C4-2B (cell line): ENCODE data around the gene PAQR6.

Experiments
- ZFX ChIP-seq: fragments of 450-650 bp; IDR thresholded peaks from 2 replicates; pipeline ENCODE4 v1.6.1; 2017
- TF ChIP-seq, protein P1 (sequence below): fragments of 450-650 bp; conservative IDR thresholded peaks from 2 replicates; pipeline ENCODE4 v1.5.1; 2017; ENCODE audit warnings: mild to moderate bottlenecking

DNA sequence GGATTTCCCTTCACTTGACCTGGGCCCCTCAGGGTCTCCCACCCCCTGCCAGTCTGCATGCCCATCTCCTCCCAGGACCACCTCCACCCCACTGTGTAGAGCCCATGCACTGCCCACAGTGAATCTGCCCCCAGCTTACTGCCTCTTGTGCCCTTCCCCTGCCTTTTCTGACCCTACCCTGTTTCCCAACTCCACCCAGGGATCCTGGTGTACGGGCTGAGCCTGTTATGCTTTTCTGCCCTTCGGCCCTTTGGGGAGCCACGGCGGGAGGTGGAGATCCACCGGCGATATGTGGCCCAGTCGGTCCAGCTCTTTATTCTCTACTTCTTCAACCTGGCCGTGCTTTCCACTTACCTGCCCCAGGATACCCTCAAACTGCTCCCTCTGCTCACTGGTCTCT lies 38.2 kb upstream of the PAQR6 start:
- TF ChIP-seq, protein P1, sequence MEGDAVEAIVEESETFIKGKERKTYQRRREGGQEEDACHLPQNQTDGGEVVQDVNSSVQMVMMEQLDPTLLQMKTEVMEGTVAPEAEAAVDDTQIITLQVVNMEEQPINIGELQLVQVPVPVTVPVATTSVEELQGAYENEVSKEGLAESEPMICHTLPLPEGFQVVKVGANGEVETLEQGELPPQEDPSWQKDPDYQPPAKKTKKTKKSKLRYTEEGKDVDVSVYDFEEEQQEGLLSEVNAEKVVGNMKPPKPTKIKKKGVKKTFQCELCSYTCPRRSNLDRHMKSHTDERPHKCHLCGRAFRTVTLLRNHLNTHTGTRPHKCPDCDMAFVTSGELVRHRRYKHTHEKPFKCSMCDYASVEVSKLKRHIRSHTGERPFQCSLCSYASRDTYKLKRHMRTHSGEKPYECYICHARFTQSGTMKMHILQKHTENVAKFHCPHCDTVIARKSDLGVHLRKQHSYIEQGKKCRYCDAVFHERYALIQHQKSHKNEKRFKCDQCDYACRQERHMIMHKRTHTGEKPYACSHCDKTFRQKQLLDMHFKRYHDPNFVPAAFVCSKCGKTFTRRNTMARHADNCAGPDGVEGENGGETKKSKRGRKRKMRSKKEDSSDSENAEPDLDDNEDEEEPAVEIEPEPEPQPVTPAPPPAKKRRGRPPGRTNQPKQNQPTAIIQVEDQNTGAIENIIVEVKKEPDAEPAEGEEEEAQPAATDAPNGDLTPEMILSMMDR = no peak
- TF ChIP-seq ZFX = no peak
